Measurements from ENCODE around the gene SLC25A41. TPM values are rescaled to one million over a fixed set of nuclear protein-coding genes. Genes with fewer than 3 reads are reported as not detected.

Gene SLC25A41
- total RNA-seq, 6 experiments from 2014 or later, result 0.18 to 0.60 (median 0.56) TPM; not detected in 3

DNA sequence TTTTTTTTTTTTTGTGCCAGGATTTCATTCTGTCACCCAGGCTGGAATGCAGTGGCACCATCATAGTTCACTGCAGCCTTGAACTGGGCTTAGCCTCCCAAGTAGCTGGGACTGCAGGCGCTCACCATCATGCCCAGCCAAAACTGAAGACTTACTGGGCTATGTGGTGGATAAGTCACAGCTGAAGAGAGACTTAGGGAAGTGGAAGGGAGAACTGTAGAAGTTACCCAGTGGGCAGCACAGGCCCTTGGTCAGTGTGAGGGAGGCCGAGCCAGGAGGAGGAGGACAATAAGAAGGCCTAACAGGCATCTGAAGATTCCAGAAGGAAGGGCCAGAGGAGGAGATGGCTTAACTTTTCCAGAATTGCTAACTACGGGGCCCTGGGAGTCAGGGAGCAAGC, 53.8 kb downstream of the SLC25A41 start:
- peaks cover 0 to 53% (median 27%) of the 10 kb centered on the region in 4 donors for H3K36me3 ChIP-seq
- no peaks in the 10 kb centered on the region for H3K9me3 ChIP-seq
- DNase-seq, result no peak
- H3K27ac ChIP-seq, result no peak overlapping the region
- intact Hi-C loops (cut with DNase I), result no loop called here
- no peaks in the 10 kb centered on the region for H3K27me3 ChIP-seq
- 100% methylated on average over 1 of the region's 3 CpGs for WGBS (ENCODE audit: insufficient coverage, low coverage, low lambda C conversion rate, missing lambda C conversion rate)
- no peak for TF ChIP-seq POLR2A (IDR thresholded peaks at IDR 0.05)
- TF ChIP-seq, protein P1, sequence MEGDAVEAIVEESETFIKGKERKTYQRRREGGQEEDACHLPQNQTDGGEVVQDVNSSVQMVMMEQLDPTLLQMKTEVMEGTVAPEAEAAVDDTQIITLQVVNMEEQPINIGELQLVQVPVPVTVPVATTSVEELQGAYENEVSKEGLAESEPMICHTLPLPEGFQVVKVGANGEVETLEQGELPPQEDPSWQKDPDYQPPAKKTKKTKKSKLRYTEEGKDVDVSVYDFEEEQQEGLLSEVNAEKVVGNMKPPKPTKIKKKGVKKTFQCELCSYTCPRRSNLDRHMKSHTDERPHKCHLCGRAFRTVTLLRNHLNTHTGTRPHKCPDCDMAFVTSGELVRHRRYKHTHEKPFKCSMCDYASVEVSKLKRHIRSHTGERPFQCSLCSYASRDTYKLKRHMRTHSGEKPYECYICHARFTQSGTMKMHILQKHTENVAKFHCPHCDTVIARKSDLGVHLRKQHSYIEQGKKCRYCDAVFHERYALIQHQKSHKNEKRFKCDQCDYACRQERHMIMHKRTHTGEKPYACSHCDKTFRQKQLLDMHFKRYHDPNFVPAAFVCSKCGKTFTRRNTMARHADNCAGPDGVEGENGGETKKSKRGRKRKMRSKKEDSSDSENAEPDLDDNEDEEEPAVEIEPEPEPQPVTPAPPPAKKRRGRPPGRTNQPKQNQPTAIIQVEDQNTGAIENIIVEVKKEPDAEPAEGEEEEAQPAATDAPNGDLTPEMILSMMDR (IDR thresholded peaks at IDR 0.05), result no peak
- no peak for ATAC-seq
- H3K4me1 ChIP-seq, result no peaks in the 10 kb centered on the region
- H3K4me3 ChIP-seq, result no peak overlapping the region

DNA sequence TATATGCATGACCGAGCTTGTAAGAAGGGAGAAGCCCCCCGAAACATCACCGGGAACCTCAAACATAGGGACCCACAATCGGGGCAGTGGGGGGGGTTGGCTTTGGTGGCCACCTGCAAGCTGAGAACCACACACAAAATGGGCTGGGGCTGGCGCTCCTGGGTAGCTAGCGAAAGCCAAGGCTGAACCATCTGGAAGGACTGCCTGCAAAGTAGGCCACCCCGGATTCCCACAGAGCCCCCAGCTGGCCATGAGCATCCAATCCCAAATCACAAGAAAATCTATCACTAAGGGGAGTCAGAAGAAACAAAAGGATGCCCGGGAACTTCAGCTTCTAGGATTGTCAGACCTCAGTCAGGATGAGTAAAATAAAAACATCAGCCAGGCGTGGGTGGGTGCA, 55.1 kb downstream of the SLC25A41 start:
- H3K27ac ChIP-seq, result no peak overlapping the region
- H3K27me3 ChIP-seq, result no peaks in the 10 kb centered on the region
- no peaks in the 10 kb centered on the region for H3K4me1 ChIP-seq
- ATAC-seq (no peak), DNase-seq (no peak)
- 62% methylated on average over 2 of the region's 9 CpGs for WGBS (ENCODE audit: insufficient coverage, low coverage, low lambda C conversion rate, missing lambda C conversion rate)
- H3K4me3 ChIP-seq, result no peak overlapping the region
- intact Hi-C loops (cut with DNase I), result no loop called here
- TF ChIP-seq, protein P1 (IDR thresholded peaks at IDR 0.05), result no peak
- no peak for TF ChIP-seq POLR2A (IDR thresholded peaks at IDR 0.05)
- peaks cover 0 to 52% (median 24%) of the 10 kb centered on the region in 4 donors for H3K36me3 ChIP-seq
- no peaks in the 10 kb centered on the region for H3K9me3 ChIP-seq

DNA sequence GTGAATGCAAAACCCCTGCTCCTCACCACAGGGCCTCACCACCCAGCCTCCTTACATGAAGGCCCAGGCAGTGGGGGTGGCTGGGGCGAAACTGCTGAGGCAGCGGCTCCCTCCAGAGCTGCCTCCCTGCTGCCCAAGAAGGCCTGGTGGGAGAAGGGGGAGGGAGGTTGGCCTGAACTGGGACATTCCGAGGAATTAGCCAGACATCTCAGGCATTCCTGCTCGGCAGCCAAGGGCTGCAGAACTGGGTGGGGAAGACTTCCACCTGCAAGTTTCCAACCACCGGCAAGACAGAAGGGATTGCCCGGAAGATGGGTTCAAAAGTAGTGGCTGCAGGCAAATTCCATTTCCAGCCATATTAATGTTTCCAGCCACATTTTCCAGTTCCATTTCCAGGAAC, 55.5 kb downstream of the SLC25A41 start:
- ATAC-seq (no peak), DNase-seq (no peak)
- Histone ChIP-seq H3K27me3 (no peaks in the 10 kb centered on the region), H3K9me3 (no peaks in the 10 kb centered on the region), H3K36me3 (peaks cover 0 to 48% (median 22%) of the 10 kb centered on the region in 4 donors), H3K27ac (no peak overlapping the region), H3K4me3 (no peak overlapping the region), H3K4me1 (no peaks in the 10 kb centered on the region)
- WGBS (ENCODE audit: insufficient coverage, low coverage, low lambda C conversion rate, missing lambda C conversion rate), result 72% methylated on average over 4 of the region's 6 CpGs
- intact Hi-C loops (cut with DNase I), result no loop called here
- no peak for TF ChIP-seq POLR2A (IDR thresholded peaks at IDR 0.05)
- TF ChIP-seq, protein P1 (IDR thresholded peaks at IDR 0.05), result no peak

DNA sequence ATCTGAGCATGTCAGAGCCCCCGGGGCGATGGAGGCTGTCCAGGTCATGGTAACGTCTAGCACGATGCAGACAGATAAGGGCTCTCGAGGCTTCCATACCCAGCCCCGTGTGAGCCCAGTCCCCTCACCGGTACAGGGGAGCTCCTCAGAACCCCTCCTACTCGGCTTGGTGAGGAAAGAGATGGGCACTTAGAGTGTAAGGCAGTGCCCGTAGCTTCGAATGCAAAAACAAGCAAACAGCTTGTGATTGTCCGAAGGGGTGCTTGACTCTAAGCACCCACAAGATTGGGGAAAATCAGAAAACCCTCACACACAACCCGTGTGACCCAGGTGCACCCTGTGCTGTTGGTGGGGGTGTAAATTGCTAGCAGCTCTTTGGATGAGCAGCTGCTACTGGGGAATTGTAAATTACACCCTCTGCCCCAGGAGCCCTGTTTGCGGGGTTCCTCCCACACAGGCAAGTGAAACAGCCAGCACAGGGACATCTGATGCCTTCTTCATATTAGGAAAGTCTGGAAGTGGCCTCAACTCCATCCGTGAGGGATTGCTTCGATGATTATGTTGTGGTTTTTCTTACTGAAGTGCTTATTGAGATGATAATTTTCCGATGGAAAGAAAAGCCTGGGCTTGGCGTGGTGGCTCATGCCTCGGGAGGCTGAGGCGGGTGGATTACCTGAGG, 56.9 kb downstream of the SLC25A41 start:
- H3K4me3 ChIP-seq, result no peak overlapping the region
- 84% methylated on average over 14 of the region's 19 CpGs for WGBS (ENCODE audit: insufficient coverage, low coverage, low lambda C conversion rate, missing lambda C conversion rate)
- H3K27me3 ChIP-seq, result no peaks in the 10 kb centered on the region
- peaks cover 0 to 5% (median 3%) of the 10 kb centered on the region in 4 donors for H3K4me1 ChIP-seq
- TF ChIP-seq, protein P1 (IDR thresholded peaks at IDR 0.05), result no peak
- TF ChIP-seq POLR2A (IDR thresholded peaks at IDR 0.05), result no peak
- ATAC-seq (no peak), DNase-seq (no peak)
- H3K36me3 ChIP-seq, result peaks cover 0 to 34% (median 15%) of the 10 kb centered on the region in 4 donors
- no peak overlapping the region for H3K27ac ChIP-seq
- intact Hi-C loops (cut with DNase I), result no loop called here
- H3K9me3 ChIP-seq, result no peaks in the 10 kb centered on the region

Small RNA genes lying within 50 kb of the gene (microRNA-seq; reads per million reads assigned to microRNA genes)
- gene MIR3940 (2.0 to 4.5 reads per million in 2 donors), gene MIR6790 (0 reads per million in 2 donors), gene MIR6885 (0 to 3.9 reads per million in 2 donors)

Small RNA genes lying within 50 kb of the gene (small RNA-seq; reads per million reads assigned to genes)
- gene MIR6790 (0 reads per million in 2 experiments), gene MIR6885 (0 reads per million in 2 experiments)

Other genes starting within 250 kb of the SLC25A41 start
- 10 to 100 TPM; 11.3 to 24.3 (median 15.3) TPM for gene MLLT1, start 153.8 kb downstream of the SLC25A41 start, total RNA-seq
- under 1 TPM in 1 of 6 experiments, not detected in 5; 0.48 TPM for gene ACER1, start 100.2 kb downstream of the SLC25A41 start, total RNA-seq
- gene CLPP, start 72.2 kb downstream of the SLC25A41 start, total RNA-seq, result 100 to 1,000 TPM in 2 of 6 experiments, 10 to 100 TPM in 4; 38.0 to 112 (median 53.8) TPM
- 10 to 100 TPM; 60.7 to 78.4 (median 72.2) TPM for gene ALKBH7, start 61.0 kb downstream of the SLC25A41 start, total RNA-seq
- gene PSPN, start 57.8 kb downstream of the SLC25A41 start, total RNA-seq, result 1 to 10 TPM in 3 of 6 experiments, under 1 TPM in 3; 0.55 to 1.9 (median 1.0) TPM
- gene GTF2F1, start 40.6 kb downstream of the SLC25A41 start, total RNA-seq, result 10 to 100 TPM; 12.8 to 22.7 (median 19.8) TPM
- gene KHSRP, start 9.0 kb downstream of the SLC25A41 start, total RNA-seq, result 10 to 100 TPM; 68.1 to 89.5 (median 76.1) TPM
- gene SLC25A23, start 26.0 kb upstream of the SLC25A41 start, total RNA-seq, result 10 to 100 TPM; 23.3 to 50.0 (median 30.0) TPM
- gene CRB3, start 30.5 kb upstream of the SLC25A41 start, total RNA-seq, result 10 to 100 TPM; 20.6 to 56.1 (median 23.0) TPM
- 1 to 10 TPM in 5 of 6 experiments, under 1 TPM in 1; 0.90 to 2.7 (median 1.8) TPM for gene DENND1C, start 48.0 kb upstream of the SLC25A41 start, total RNA-seq
- 10 to 100 TPM in 2 of 6 experiments, 1 to 10 TPM in 1, under 1 TPM in 3; 0.24 to 19.2 (median 1.4) TPM for gene TUBB4A, start 68.5 kb upstream of the SLC25A41 start, total RNA-seq
- gene TNFSF9, start 97.3 kb upstream of the SLC25A41 start, total RNA-seq, result 1 to 10 TPM in 1 of 6 experiments, under 1 TPM in 2, not detected in 3; 0.27 to 1.6 (median 0.55) TPM
- not detected for gene CD70, start 157.4 kb upstream of the SLC25A41 start, total RNA-seq
- 10 to 100 TPM in 3 of 6 experiments, 1 to 10 TPM in 3; 6.4 to 71.1 (median 14.6) TPM for gene TNFSF14, start 236.4 kb upstream of the SLC25A41 start, total RNA-seq

All from right lobe of liver (tissue), 6 donors.